ENCODE measurements around the gene STPG3. TPM values are rescaled to one million over a fixed set of nuclear protein-coding genes. Genes with fewer than 3 reads are reported as not detected.

Gene STPG3
- total RNA-seq, 1 donor from 2014 or later: not detected

GRCh38 chr9:137302118-137302448 is 51.0 kb downstream of the STPG3 start, which contains the start of gene NRARP:
Gene NRARP (minus strand): TSS chr9:137302271. CDS start chr9:137301928, 343 bp downstream.
- TF ChIP-seq POLR2AphosphoS5 (IDR thresholded peaks at IDR 0.05; ENCODE audit: insufficient read depth in 1 of 2, low read depth in 1 of 2) (peak in 1 of 2 donors; percentile 46), POLR2A (IDR thresholded peaks at IDR 0.05) (peak in 1 of 2 donors; percentile 52), CTCF (IDR thresholded peaks at IDR 0.05) (no peak)
- peaks cover 82% of the 10 kb centered on the region for H3K4me1 ChIP-seq
- intact Hi-C loops (cut with DNase I): no loop called here
- peak within 1 kb of the TSS; percentile 79 for H3K27ac ChIP-seq
- H3K9me3 ChIP-seq: no peaks in the 10 kb centered on the region
- peak within 1 kb of the TSS; percentile 52 to 53 for H3K4me3 ChIP-seq
- DNase-seq (ENCODE audit: extremely low spot score in 2 of 2): no peak
- peaks cover 8% of the 10 kb centered on the region for H3K27me3 ChIP-seq
- H3K36me3 ChIP-seq: no peaks in the 10 kb centered on the region

GRCh38 chr9:137302449-137303150 is 51.5 kb downstream of the STPG3 start:
- Histone ChIP-seq H3K27me3 (peaks cover 8% of the 10 kb centered on the region), H3K4me3 (peak overlapping the region; percentile 47 to 52), H3K4me1 (peaks cover 82% of the 10 kb centered on the region), H3K27ac (peak overlapping the region; percentile 79), H3K9me3 (no peaks in the 10 kb centered on the region), H3K36me3 (no peaks in the 10 kb centered on the region)
- no peak for DNase-seq (ENCODE audit: extremely low spot score in 2 of 2)
- no peak for TF ChIP-seq POLR2A (IDR thresholded peaks at IDR 0.05)
- no peak for TF ChIP-seq POLR2AphosphoS5 (IDR thresholded peaks at IDR 0.05; ENCODE audit: insufficient read depth in 1 of 2, low read depth in 1 of 2)
- TF ChIP-seq CTCF (IDR thresholded peaks at IDR 0.05): no peak
- intact Hi-C loops (cut with DNase I): no loop called here

Other genes starting within 250 kb of the STPG3 start
- gene ABCA2, start 223.0 kb upstream of the STPG3 start, total RNA-seq: 44.0 TPM
- gene FUT7, start 219.2 kb upstream of the STPG3 start, total RNA-seq: not detected
- 67.5 TPM for gene NPDC1, start 205.1 kb upstream of the STPG3 start, total RNA-seq
- 4.9 TPM for gene ENTPD2, start 197.2 kb upstream of the STPG3 start, total RNA-seq
- gene SAPCD2, start 180.7 kb upstream of the STPG3 start, total RNA-seq: 2.7 TPM
- gene UAP1L1, start 173.8 kb upstream of the STPG3 start, total RNA-seq: 13.3 TPM
- gene MAN1B1, start 164.3 kb upstream of the STPG3 start, total RNA-seq: 34.1 TPM
- gene DPP7, start 136.6 kb upstream of the STPG3 start, total RNA-seq: 152 TPM
- gene GRIN1, start 112.1 kb upstream of the STPG3 start, total RNA-seq: 0.74 TPM
- not detected for gene LRRC26, start 81.2 kb upstream of the STPG3 start, total RNA-seq
- not detected for gene TMEM210, start 79.2 kb upstream of the STPG3 start, total RNA-seq
- gene ANAPC2, start 62.7 kb upstream of the STPG3 start, total RNA-seq: 30.0 TPM
- gene SSNA1, start 62.6 kb upstream of the STPG3 start, total RNA-seq: 49.8 TPM
- 6.9 TPM for gene TPRN, start 50.5 kb upstream of the STPG3 start, total RNA-seq
- 24.6 TPM for gene TMEM203, start 45.6 kb upstream of the STPG3 start, total RNA-seq
- 12.0 TPM for gene NDOR1, start 45.6 kb upstream of the STPG3 start, total RNA-seq
- gene RNF208, start 29.0 kb upstream of the STPG3 start, total RNA-seq: 0.98 TPM
- 24.3 TPM for gene CYSRT1, start 26.1 kb upstream of the STPG3 start, total RNA-seq
- 0.74 TPM for gene RNF224, start 23.8 kb upstream of the STPG3 start, total RNA-seq
- not detected for gene SLC34A3, start 20.4 kb upstream of the STPG3 start, total RNA-seq
- 312 TPM for gene TUBB4B, start 10.0 kb upstream of the STPG3 start, total RNA-seq
- 44.0 TPM for gene NELFB, start 4.0 kb downstream of the STPG3 start, total RNA-seq
- gene TOR4A, start 26.4 kb downstream of the STPG3 start, total RNA-seq: 13.0 TPM
- gene NRARP, start 51.0 kb downstream of the STPG3 start, total RNA-seq: 29.5 TPM
- gene EXD3, start 171.9 kb downstream of the STPG3 start, total RNA-seq: 35.6 TPM
- 2.9 TPM for gene NOXA1, start 172.1 kb downstream of the STPG3 start, total RNA-seq
- not detected for gene ENTPD8, start 190.1 kb downstream of the STPG3 start, total RNA-seq
- 35.1 TPM for gene NSMF, start 208.0 kb downstream of the STPG3 start, total RNA-seq

All from vagina (tissue), 2 donors.